ENCODE results near the gene DLG1.

DNA sequence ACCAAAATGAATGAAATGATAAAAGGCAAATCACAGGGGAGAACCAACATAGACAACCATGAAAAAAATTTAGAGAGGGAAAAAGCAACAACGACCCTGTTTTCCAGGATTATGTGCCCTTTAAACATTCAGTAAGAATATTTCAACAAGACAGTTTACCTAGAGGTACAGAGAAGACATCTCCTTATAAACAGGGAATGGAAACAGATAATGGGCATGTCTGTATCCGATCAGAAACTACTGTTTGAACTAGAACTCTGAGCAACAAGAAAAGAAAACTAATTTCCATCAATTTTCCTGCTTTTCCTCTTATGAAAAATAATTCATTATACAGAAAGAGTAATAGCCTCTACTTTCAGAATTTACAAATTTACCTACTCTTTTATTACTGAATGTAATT, 39.3 kb downstream of the DLG1 start:
- TF ChIP-seq POLR2A (IDR thresholded peaks at IDR 0.05) (no peak), CTCF (IDR thresholded peaks at IDR 0.05) (no peak)
